ENCODE results near the gene RAB12. TPM values are rescaled to one million over a fixed set of nuclear protein-coding genes. Genes with fewer than 3 reads are reported as not detected.

RAB12 gene
- total RNA-seq, 1 experiment from 2014 or later = 51.3 TPM

- Histone ChIP-seq H2AK5ac (ENCODE audit: insufficient read length, low read length) (no peak overlapping the region), H2BK20ac (ENCODE audit: low read depth, low read length, poor library complexity, severe bottlenecking) (no peak overlapping the region), H3K27me3 (ENCODE audit: insufficient read depth, low read length) (no peaks in the 10 kb centered on the region), H3K4me2 (ENCODE audit: insufficient read depth, insufficient read length, low read length) (no peak overlapping the region), H4K8ac (replicated peaks; ENCODE audit: insufficient read length, low read depth, low read length) (no peak overlapping the region), H3K9ac (ENCODE audit: extremely low read depth, insufficient read length, low read length) (no peak overlapping the region), H3K4me1 (ENCODE audit: insufficient read depth, low read length) (no peaks in the 10 kb centered on the region; the same call in 1 of the 2 replicates), H3K56ac (ENCODE audit: insufficient read length, low read depth, low read length) (no peak overlapping the region), H2BK15ac (ENCODE audit: low read depth, low read length) (no peak overlapping the region), H3K18ac (ENCODE audit: insufficient read length, low read depth, low read length) (no peak overlapping the region), H3K79me1 (ENCODE audit: insufficient read depth, low read depth, low read length, poor library complexity, severe bottlenecking) (no peaks in the 10 kb centered on the region), H2BK12ac (ENCODE audit: insufficient read length, low read depth, low read length) (no peak overlapping the region), H4K91ac (ENCODE audit: insufficient read length, low read depth, low read length) (no peak overlapping the region), H4K20me1 (ENCODE audit: control insufficient read depth, insufficient read depth, insufficient read length) (no peaks in the 10 kb centered on the region), H3K23me2 (ENCODE audit: insufficient read length, low read depth, low read length, poor library complexity, severe bottlenecking) (no peaks in the 10 kb centered on the region), H2BK5ac (ENCODE audit: insufficient read length, low read length) (no peak overlapping the region), H3K79me2 (ENCODE audit: insufficient read depth, low read length) (no peaks in the 10 kb centered on the region), H3T11ph (ENCODE audit: low read length) (no peak overlapping the region), H3K14ac (ENCODE audit: insufficient read depth, low read length) (no peak overlapping the region), H3K9me3 (ENCODE audit: control insufficient read depth, low read depth, low read length) (no peaks in the 10 kb centered on the region), H3K4ac (ENCODE audit: low read depth, low read length) (no peak overlapping the region), H4K5ac (ENCODE audit: insufficient read length, low read depth, low read length) (no peak overlapping the region), H2AFZ (ENCODE audit: low read length) (no peak overlapping the region), H3K23ac (ENCODE audit: insufficient read length, low read depth, low read length) (no peak overlapping the region), H3K27ac (ENCODE audit: insufficient read length, low read depth, low read length) (no peak overlapping the region), H2BK120ac (ENCODE audit: low read depth, low read length, poor library complexity, severe bottlenecking) (no peak overlapping the region)
- Mint-ChIP-seq H3K4me1 (peaks cover 14 to 23% of the 10 kb centered on the region in 2 experiments), H3K27ac (no peak overlapping the region; a peak in 1 of 7 replicates), H3K36me3 (ENCODE audit: insufficient read depth in 1 of 3, low read depth in 3 of 3) (peaks cover 0 to 2% (median 1%) of the 10 kb centered on the region in 3 experiments; a peak in 3 of 7 replicates), H3K27me3 (ENCODE audit: low read depth) (no peaks in the 10 kb centered on the region), H3K9me3 (peaks cover 0 to under 1% of the 10 kb centered on the region in 2 experiments; a peak in 1 of 5 replicates), H3K4me3 (no peak overlapping the region)
- no peak for DNase-seq
- TF ChIP-seq, protein P1, sequence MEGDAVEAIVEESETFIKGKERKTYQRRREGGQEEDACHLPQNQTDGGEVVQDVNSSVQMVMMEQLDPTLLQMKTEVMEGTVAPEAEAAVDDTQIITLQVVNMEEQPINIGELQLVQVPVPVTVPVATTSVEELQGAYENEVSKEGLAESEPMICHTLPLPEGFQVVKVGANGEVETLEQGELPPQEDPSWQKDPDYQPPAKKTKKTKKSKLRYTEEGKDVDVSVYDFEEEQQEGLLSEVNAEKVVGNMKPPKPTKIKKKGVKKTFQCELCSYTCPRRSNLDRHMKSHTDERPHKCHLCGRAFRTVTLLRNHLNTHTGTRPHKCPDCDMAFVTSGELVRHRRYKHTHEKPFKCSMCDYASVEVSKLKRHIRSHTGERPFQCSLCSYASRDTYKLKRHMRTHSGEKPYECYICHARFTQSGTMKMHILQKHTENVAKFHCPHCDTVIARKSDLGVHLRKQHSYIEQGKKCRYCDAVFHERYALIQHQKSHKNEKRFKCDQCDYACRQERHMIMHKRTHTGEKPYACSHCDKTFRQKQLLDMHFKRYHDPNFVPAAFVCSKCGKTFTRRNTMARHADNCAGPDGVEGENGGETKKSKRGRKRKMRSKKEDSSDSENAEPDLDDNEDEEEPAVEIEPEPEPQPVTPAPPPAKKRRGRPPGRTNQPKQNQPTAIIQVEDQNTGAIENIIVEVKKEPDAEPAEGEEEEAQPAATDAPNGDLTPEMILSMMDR (conservative IDR thresholded peaks at IDR 0.05) = no peak
Observed at GRCh38 chr18:8668381-8668780, 59.1 kb downstream of the RAB12 start.
